ENCODE measurements around the gene SERINC1. TPM values are rescaled to one million over a fixed set of nuclear protein-coding genes. Genes with fewer than 3 reads are reported as not detected.

The SERINC1 gene
- total and polyA plus RNA-seq, 9 of the 15 experiments (the other 6 are each of a cell fraction or from before 2014, with no cell fraction given) = 28.8 to 64.6 (median 39.7) TPM

DNA sequence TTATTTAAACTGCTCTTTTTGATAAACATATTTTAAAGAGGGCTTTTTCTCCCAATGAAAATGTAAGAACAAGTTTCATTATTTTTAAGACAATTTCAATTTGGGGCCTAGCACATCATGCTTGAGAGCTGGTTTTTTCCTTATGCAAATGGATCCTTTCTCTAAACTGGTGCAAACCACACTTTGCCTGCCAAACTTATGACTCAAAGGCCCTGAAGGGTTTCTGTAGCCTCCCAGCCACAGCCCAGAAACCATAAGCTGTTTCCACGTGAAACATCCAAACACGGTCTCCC lies 72.6 kb downstream of the SERINC1 start (continued):
- TF ChIP-seq, protein P1, sequence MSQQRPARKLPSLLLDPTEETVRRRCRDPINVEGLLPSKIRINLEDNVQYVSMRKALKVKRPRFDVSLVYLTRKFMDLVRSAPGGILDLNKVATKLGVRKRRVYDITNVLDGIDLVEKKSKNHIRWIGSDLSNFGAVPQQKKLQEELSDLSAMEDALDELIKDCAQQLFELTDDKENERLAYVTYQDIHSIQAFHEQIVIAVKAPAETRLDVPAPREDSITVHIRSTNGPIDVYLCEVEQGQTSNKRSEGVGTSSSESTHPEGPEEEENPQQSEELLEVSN (IDR thresholded peaks at IDR 0.05; ENCODE audit: borderline replicate concordance in 1 of 2, extremely low read depth in 1 of 2, insufficient read depth in 1 of 2, insufficient read length in 1 of 2, low read depth in 1 of 2, low read length in 1 of 2, poor library complexity in 1 of 2, severe bottlenecking in 1 of 2) = no peak
- no peak for TF ChIP-seq EP300 (IDR thresholded peaks at IDR 0.05; ENCODE audit: low read length)
- no peak for TF ChIP-seq ZNF311 (CRISPR knock-in tag; IDR thresholded peaks at IDR 0.05)
- no peak for TF ChIP-seq STAT5A (IDR thresholded peaks at IDR 0.05; ENCODE audit: borderline replicate concordance, low read length)
- no peak for TF ChIP-seq TAL1 (IDR thresholded peaks at IDR 0.05)
- no peak for TF ChIP-seq MBD2 (IDR thresholded peaks at IDR 0.05; ENCODE audit: borderline replicate concordance, low read depth)
- no peak for TF ChIP-seq ZNF12 (CRISPR knock-in tag; IDR thresholded peaks at IDR 0.05)
- no peak for TF ChIP-seq ZNF668 (CRISPR knock-in tag; IDR thresholded peaks at IDR 0.05)
- TF ChIP-seq SAFB (IDR thresholded peaks at IDR 0.05; ENCODE audit: borderline replicate concordance, low read depth, low read length) = no peak
- TF ChIP-seq, protein P2, sequence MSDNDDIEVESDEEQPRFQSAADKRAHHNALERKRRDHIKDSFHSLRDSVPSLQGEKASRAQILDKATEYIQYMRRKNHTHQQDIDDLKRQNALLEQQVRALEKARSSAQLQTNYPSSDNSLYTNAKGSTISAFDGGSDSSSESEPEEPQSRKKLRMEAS (CRISPR knock-in tag; IDR thresholded peaks at IDR 0.05) = no peak
- TF ChIP-seq ZKSCAN8 (CRISPR knock-in tag; IDR thresholded peaks at IDR 0.05) = no peak
- no peak for TF ChIP-seq ZSCAN32 (CRISPR knock-in tag; IDR thresholded peaks at IDR 0.05)
- peak; percentile 6; the same call in 1 of the 2 replicates for TF ChIP-seq PML (IDR thresholded peaks at IDR 0.05; ENCODE audit: low read length)
- TF ChIP-seq ZFP30 (CRISPR knock-in tag; IDR thresholded peaks at IDR 0.05; ENCODE audit: borderline replicate concordance) = no peak
